H9 (cell line): ENCODE results near the gene SIN3B. TPM values are rescaled to one million over a fixed set of nuclear protein-coding genes. Genes with fewer than 3 reads are reported as not detected.

Experiments
- DNase-seq: peaks from one replicate; pipeline ENCODE4 v3.0.0-alpha.2; 2017
- H2AFZ ChIP-seq: one replicate; pipeline ENCODE4 v1.6.1; 2013; ENCODE audit warnings: mild to moderate bottlenecking, low read length, control low read depth, moderate library complexity
- H2AK5ac ChIP-seq: 2 replicates; pipeline ENCODE4 v1.6.1; 2013; ENCODE audit warnings: low read length, control low read depth, mixed read lengths; ENCODE audit not compliant: insufficient read length
- H2BK120ac ChIP-seq: one replicate; pipeline ENCODE4 v1.6.1; 2013; ENCODE audit warnings: low read depth, mild to moderate bottlenecking, low read length, control low read depth, inconsistent platforms; ENCODE audit not compliant: poor library complexity, severe bottlenecking
- H2BK12ac ChIP-seq: 2 replicates; pipeline ENCODE4 v1.6.1; 2013; ENCODE audit warnings: low read length, control low read depth, mixed read lengths, low read depth; ENCODE audit not compliant: insufficient read length
- H2BK15ac ChIP-seq: 2 replicates; pipeline ENCODE4 v1.6.1; 2013; ENCODE audit warnings: low read depth, low read length, control low read depth
- H2BK20ac ChIP-seq: one replicate; pipeline ENCODE4 v1.6.1; 2013; ENCODE audit warnings: low read depth, mild to moderate bottlenecking, low read length, control low read depth, inconsistent platforms; ENCODE audit not compliant: poor library complexity, severe bottlenecking
- H2BK5ac ChIP-seq: 2 replicates; pipeline ENCODE4 v1.6.1; 2013; ENCODE audit warnings: low read length, control low read depth, mixed read lengths; ENCODE audit not compliant: insufficient read length
- H3K14ac ChIP-seq: 2 replicates; pipeline ENCODE4 v1.6.1; 2013; ENCODE audit warnings: low read length, control low read depth; ENCODE audit not compliant: insufficient read depth
- H3K18ac ChIP-seq: 2 replicates; pipeline ENCODE4 v1.6.1; 2013; ENCODE audit warnings: low read depth, mild to moderate bottlenecking, mixed read lengths, low read length, control low read depth; ENCODE audit not compliant: insufficient read length
- H3K23ac ChIP-seq: 2 replicates; pipeline ENCODE4 v1.6.1; 2013; ENCODE audit warnings: low read length, control low read depth, mixed read lengths, low read depth; ENCODE audit not compliant: insufficient read length
- H3K23me2 ChIP-seq: 2 replicates; pipeline ENCODE4 v1.6.1; 2013; ENCODE audit warnings: low read depth, mild to moderate bottlenecking, mixed read lengths, low read length, control low read depth; ENCODE audit not compliant: insufficient read length, poor library complexity, severe bottlenecking
- H3K27ac ChIP-seq: 2 replicates; pipeline ENCODE4 v1.5.1; 2013; ENCODE audit warnings: low read length, control low read depth, mixed read lengths, low read depth; ENCODE audit not compliant: insufficient read length
- H3K27me3 ChIP-seq: 2 replicates; pipeline ENCODE4 v1.6.1; 2013; ENCODE audit warnings: low read length, control low read depth, inconsistent platforms; ENCODE audit not compliant: insufficient read depth
- H3K4ac ChIP-seq: 2 replicates; pipeline ENCODE4 v1.6.1; 2013; ENCODE audit warnings: low read depth, mild to moderate bottlenecking, control low read depth, inconsistent platforms, low read length, moderate library complexity
- H3K4me1 ChIP-seq: 2 replicates; pipeline ENCODE4 v1.6.1; 2013; ENCODE audit warnings: low read length, control low read depth, inconsistent platforms; ENCODE audit not compliant: insufficient read depth
- H3K4me2 ChIP-seq: 2 replicates; pipeline ENCODE4 v1.6.1; 2013; ENCODE audit warnings: low read length, control low read depth, mixed read lengths; ENCODE audit not compliant: insufficient read length, insufficient read depth
- H3K56ac ChIP-seq: 2 replicates; pipeline ENCODE4 v1.6.1; 2013; ENCODE audit warnings: low read depth, mild to moderate bottlenecking, mixed read lengths, low read length, control low read depth; ENCODE audit not compliant: insufficient read length
- H3K79me1 ChIP-seq: 2 replicates; pipeline ENCODE4 v1.6.1; 2013; ENCODE audit warnings: low read depth, mild to moderate bottlenecking, moderate library complexity, low read length, control low read depth, inconsistent platforms; ENCODE audit not compliant: insufficient read depth, poor library complexity, severe bottlenecking
- H3K79me2 ChIP-seq: 2 replicates; pipeline ENCODE4 v1.6.1; 2013; ENCODE audit warnings: low read length, control low read depth, inconsistent platforms; ENCODE audit not compliant: insufficient read depth
- H3K9ac ChIP-seq: 2 replicates; pipeline ENCODE4 v1.6.1; 2013; ENCODE audit warnings: low read length, control low read depth, mixed read lengths; ENCODE audit not compliant: insufficient read length; ENCODE audit errors: extremely low read depth
- H3K9me3 ChIP-seq: one replicate; pipeline ENCODE4 v1.6.1; 2013; ENCODE audit warnings: low read depth, low read length, inconsistent platforms; ENCODE audit not compliant: control insufficient read depth
- H3T11ph ChIP-seq: one replicate; pipeline ENCODE4 v1.6.1; 2013; ENCODE audit warnings: mild to moderate bottlenecking, low read length, control low read depth, inconsistent platforms
- H4K20me1 ChIP-seq: one replicate; pipeline ENCODE4 v1.6.1; 2013; ENCODE audit not compliant: control insufficient read depth, insufficient read length, insufficient read depth
- H4K5ac ChIP-seq: 2 replicates; pipeline ENCODE4 v1.6.1; 2013; ENCODE audit warnings: low read depth, mild to moderate bottlenecking, mixed read lengths, low read length, control low read depth; ENCODE audit not compliant: insufficient read length
- H4K8ac ChIP-seq: replicated peaks from 2 replicates; pipeline ENCODE4 v1.6.1; 2013; ENCODE audit warnings: low read length, control low read depth, mixed read lengths, low read depth; ENCODE audit not compliant: insufficient read length
- H4K91ac ChIP-seq: 2 replicates; pipeline ENCODE4 v1.6.1; 2013; ENCODE audit warnings: low read depth, mild to moderate bottlenecking, moderate library complexity, mixed read lengths, low read length, control low read depth; ENCODE audit not compliant: insufficient read length
- H3K27ac Mint-ChIP-seq, 3 experiments: 2 replicates in 2 of 3; 3 replicates in 1 of 3; pipeline ENCODE4 v1.8.0; 2020 to 2021; ENCODE audit warnings: mixed read lengths in 3 of 3, mild to moderate bottlenecking in 1 of 3, moderate library complexity in 1 of 3
- H3K27me3 Mint-ChIP-seq: 2 replicates; pipeline ENCODE4 v1.8.0; 2021; ENCODE audit warnings: low read depth, mild to moderate bottlenecking, moderate library complexity, mixed read lengths
- H3K36me3 Mint-ChIP-seq, 3 experiments: 2 replicates in 2 of 3; 3 replicates in 1 of 3; pipeline ENCODE4 v1.8.0; 2020 to 2021; ENCODE audit warnings: low read depth in 3 of 3, mixed read lengths in 3 of 3; ENCODE audit not compliant: insufficient read depth in 1 of 3
- H3K4me1 Mint-ChIP-seq, 2 experiments: 2 replicates each; pipeline ENCODE4 v1.8.0; 2020; ENCODE audit warnings: mixed read lengths in 2 of 2
- H3K4me3 Mint-ChIP-seq, 2 experiments: 2 replicates in 1 of 2; 3 replicates in 1 of 2; pipeline ENCODE4 v1.8.0; 2020 to 2021; ENCODE audit warnings: mild to moderate bottlenecking in 2 of 2, mixed read lengths in 2 of 2, moderate library complexity in 1 of 2
- H3K9me3 Mint-ChIP-seq, 2 experiments: 2 replicates in 1 of 2; 3 replicates in 1 of 2; pipeline ENCODE4 v1.8.0; 2020; ENCODE audit warnings: mild to moderate bottlenecking in 2 of 2, mixed read lengths in 2 of 2, moderate library complexity in 1 of 2
- WGBS: extraction: QIAGEN DNeasy Blood & Tissue Kit; methylation state at CpG from one replicate; pipeline ENCODE4 v1.1.7; 2013; ENCODE audit warnings: missing lambda C conversion rate, low lambda C conversion rate, mixed read lengths; ENCODE audit not compliant: insufficient read length; ENCODE audit errors: extremely low coverage; 5-methylcytosine and 5-hydroxymethylcytosine counted together
- total RNA-seq: library from RNA; stranded (reverse); gene quantifications from 2 replicates; pipeline ENCODE4 v1.2.1, GENCODE V29; 2021
- TF ChIP-seq, protein P1 (sequence below): fragments of 200-600 bp; sonication (generic); conservative IDR thresholded peaks from 3 replicates; pipeline ENCODE4 v1.8.0; 2021; ENCODE audit warnings: antibody characterized with exemption, mild to moderate bottlenecking

Gene SIN3B
- total RNA-seq, 1 experiment from 2014 or later = 72.7 TPM

DNA sequence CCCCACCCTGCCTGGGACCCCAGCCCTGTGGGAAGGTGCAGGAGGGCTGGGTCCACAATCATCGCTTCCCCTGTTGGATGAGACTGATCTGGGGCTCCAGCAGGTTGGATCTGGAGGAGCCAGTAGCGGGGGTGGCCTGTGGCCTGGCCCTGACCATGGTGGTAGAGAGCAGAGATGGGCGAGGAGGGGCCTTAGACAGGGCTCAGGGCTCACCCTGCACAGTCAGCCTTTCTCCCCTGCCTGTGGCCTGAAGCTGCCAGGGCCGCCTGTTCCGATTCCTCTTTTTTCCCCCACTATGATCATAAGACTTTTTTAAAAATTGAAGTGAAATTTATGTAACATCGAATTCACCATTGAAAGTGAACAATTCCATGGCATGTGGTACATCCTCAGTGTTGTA is 18.2 kb downstream of the SIN3B start:
- Histone ChIP-seq H3K79me2 (no peaks in the 10 kb centered on the region), H3K27me3 (no peaks in the 10 kb centered on the region), H3K9ac (no peak overlapping the region), H2BK5ac (no peak overlapping the region), H4K5ac (no peak overlapping the region), H2AFZ (no peak overlapping the region), H4K20me1 (no peaks in the 10 kb centered on the region), H3K4ac (no peak overlapping the region), H2BK20ac (no peak overlapping the region), H3K9me3 (no peaks in the 10 kb centered on the region), H3K56ac (no peak overlapping the region), H2BK12ac (no peak overlapping the region), H3K27ac (no peak overlapping the region), H3T11ph (no peak overlapping the region), H3K4me2 (no peak overlapping the region), H2BK15ac (no peak overlapping the region), H4K8ac (no peak overlapping the region), H3K23ac (no peak overlapping the region), H2AK5ac (no peak overlapping the region), H3K79me1 (peaks cover 3% of the 10 kb centered on the region), H3K18ac (no peak overlapping the region), H3K4me1 (no peaks in the 10 kb centered on the region), H3K14ac (no peak overlapping the region), H2BK120ac (no peak overlapping the region), H4K91ac (no peak overlapping the region), H3K23me2 (no peaks in the 10 kb centered on the region)
- no CpG with 5 or more reads among the region's 6 CpGs for WGBS
- Mint-ChIP-seq H3K27me3 (no peaks in the 10 kb centered on the region), H3K27ac (peak overlapping the region in 1 of 3 experiments; percentile 59; a peak in 1 of 7 replicates), H3K4me1 (peaks cover 4 to 10% of the 10 kb centered on the region in 2 experiments), H3K4me3 (no peak overlapping the region), H3K9me3 (no peaks in the 10 kb centered on the region), H3K36me3 (peaks cover 55 to 91% (median 86%) of the 10 kb centered on the region in 3 experiments; a peak in 6 of 7 replicates)
- TF ChIP-seq, protein P1, sequence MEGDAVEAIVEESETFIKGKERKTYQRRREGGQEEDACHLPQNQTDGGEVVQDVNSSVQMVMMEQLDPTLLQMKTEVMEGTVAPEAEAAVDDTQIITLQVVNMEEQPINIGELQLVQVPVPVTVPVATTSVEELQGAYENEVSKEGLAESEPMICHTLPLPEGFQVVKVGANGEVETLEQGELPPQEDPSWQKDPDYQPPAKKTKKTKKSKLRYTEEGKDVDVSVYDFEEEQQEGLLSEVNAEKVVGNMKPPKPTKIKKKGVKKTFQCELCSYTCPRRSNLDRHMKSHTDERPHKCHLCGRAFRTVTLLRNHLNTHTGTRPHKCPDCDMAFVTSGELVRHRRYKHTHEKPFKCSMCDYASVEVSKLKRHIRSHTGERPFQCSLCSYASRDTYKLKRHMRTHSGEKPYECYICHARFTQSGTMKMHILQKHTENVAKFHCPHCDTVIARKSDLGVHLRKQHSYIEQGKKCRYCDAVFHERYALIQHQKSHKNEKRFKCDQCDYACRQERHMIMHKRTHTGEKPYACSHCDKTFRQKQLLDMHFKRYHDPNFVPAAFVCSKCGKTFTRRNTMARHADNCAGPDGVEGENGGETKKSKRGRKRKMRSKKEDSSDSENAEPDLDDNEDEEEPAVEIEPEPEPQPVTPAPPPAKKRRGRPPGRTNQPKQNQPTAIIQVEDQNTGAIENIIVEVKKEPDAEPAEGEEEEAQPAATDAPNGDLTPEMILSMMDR = no peak
- DNase-seq = no peak
